Liver (tissue), 9 donors: ENCODE measurements around the gene TRMT10C. TPM values are rescaled to one million over a fixed set of nuclear protein-coding genes. Genes with fewer than 3 reads are reported as not detected.

ENCODE experiments used
- DNase-seq: peaks from one replicate; pipeline ENCODE4 v3.0.0-alpha.2; 2017; ENCODE audit warnings: low spot score
- H3K27ac ChIP-seq, 2 donors: one replicate each; pipeline ENCODE4 v1.7.0; 2013; ENCODE audit warnings: inconsistent platforms in 2 of 2, low read length in 2 of 2, control low read depth in 1 of 2, low read depth in 1 of 2, mild to moderate bottlenecking in 1 of 2
- H3K27me3 ChIP-seq, 4 donors: one replicate each; pipeline versions ENCODE4 v1.6.1 to v1.7.0; 2013; ENCODE audit warnings: low read length in 3 of 4, inconsistent platforms in 1 of 4, mild to moderate bottlenecking in 1 of 4, moderate library complexity in 1 of 4; ENCODE audit not compliant: control insufficient read depth in 4 of 4, insufficient read depth in 4 of 4
- H3K36me3 ChIP-seq, 4 donors: one replicate each; pipeline versions ENCODE4 v1.6.1 to v1.7.0; 2013; ENCODE audit warnings: low read length in 3 of 4, mild to moderate bottlenecking in 3 of 4, low read depth in 1 of 4, moderate library complexity in 1 of 4; ENCODE audit not compliant: control insufficient read depth in 4 of 4, insufficient read depth in 3 of 4
- H3K4me1 ChIP-seq, 4 donors: one replicate each; pipeline versions ENCODE4 v1.6.1 to v1.7.0; 2013; ENCODE audit warnings: low read length in 3 of 4, mild to moderate bottlenecking in 3 of 4, moderate library complexity in 1 of 4; ENCODE audit not compliant: control insufficient read depth in 4 of 4, insufficient read depth in 4 of 4
- H3K4me3 ChIP-seq, 3 donors: one replicate each; pipeline versions ENCODE4 v1.6.1 to v1.7.0; 2013; ENCODE audit warnings: low read length in 3 of 3, control low read depth in 1 of 3, low read depth in 1 of 3, mild to moderate bottlenecking in 1 of 3
- H3K9ac ChIP-seq, 2 donors: one replicate each; pipeline ENCODE4 v1.7.0; 2013; ENCODE audit warnings: low read length in 2 of 2, mild to moderate bottlenecking in 2 of 2, moderate library complexity in 2 of 2, control low read depth in 1 of 2, low read depth in 1 of 2
- H3K9me3 ChIP-seq, 4 donors: one replicate each; pipeline versions ENCODE4 v1.6.1 to v1.7.0; 2013; ENCODE audit warnings: low read length in 3 of 4; ENCODE audit not compliant: control insufficient read depth in 4 of 4
- FOXA1 ChIP-seq: IDR thresholded peaks from 2 replicates; pipeline ENCODE4 v1.6.1; 2016; ENCODE audit warnings: antibody characterized with exemption
- GABPA ChIP-seq, 2 donors: IDR thresholded peaks in 1 of 2; conservative IDR thresholded peaks in 1 of 2; 2 replicates each; pipeline ENCODE4 v1.6.1; 2016; ENCODE audit warnings: antibody characterized with exemption in 2 of 2, mild to moderate bottlenecking in 1 of 2, moderate library complexity in 1 of 2
- JUND ChIP-seq, 2 donors: IDR thresholded peaks; 2 replicates each; pipeline ENCODE4 v1.6.1; 2016; ENCODE audit warnings: antibody characterized with exemption in 2 of 2
- NR2F2 ChIP-seq: IDR thresholded peaks from 2 replicates; pipeline ENCODE4 v1.6.1; 2016; ENCODE audit warnings: antibody characterized with exemption
- YY1 ChIP-seq: IDR thresholded peaks from 2 replicates; pipeline ENCODE4 v1.6.1; 2016; ENCODE audit warnings: antibody characterized with exemption, mild to moderate bottlenecking
- WGBS: extraction: QIAGEN DNeasy Blood & Tissue Kit; methylation state at CpG from one replicate; pipeline ENCODE4 v1.1.7; 2013; 5-methylcytosine and 5-hydroxymethylcytosine counted together
- polyA plus RNA-seq, 2 donors: library from polyadenylated mRNA; stranded (reverse) in 1 of 2; unstranded in 1 of 2; fragments of 200-250 nt in 1 of 2; fragments of >200 nt in 1 of 2; fragmentation: Nextera tagmentation in 1 of 2; extraction: Ambion mirVana in 1 of 2; gene quantifications; one replicate each; pipeline versions ENCODE4 v1.2.1 to v1.2.3, GENCODE V29; 2013 to 2015
- total RNA-seq, 2 donors: library from RNA; depleted of rRNA; stranded (reverse); fragments of >200 nt; gene quantifications; one replicate each; pipeline ENCODE4 v1.2.3, GENCODE V29; 2014
- TF ChIP-seq, protein P1 (sequence below): IDR thresholded peaks from 2 replicates; pipeline ENCODE4 v1.6.1; 2016; ENCODE audit warnings: antibody characterized with exemption
- TF ChIP-seq, protein P2 (sequence below): IDR thresholded peaks from 2 replicates; pipeline ENCODE4 v1.6.1; 2016; ENCODE audit warnings: antibody characterized with exemption, mild to moderate bottlenecking
- TF ChIP-seq, protein P3 (sequence below): fragments of 150-350 bp; IDR thresholded peaks from 2 replicates; pipeline ENCODE4 v1.5.1; 2017; ENCODE audit warnings: improper control_type of control experiment, low read depth, low read length; ENCODE audit not compliant: missing input control
- TF ChIP-seq, protein P4 (sequence below): IDR thresholded peaks from 2 replicates; pipeline ENCODE4 v1.6.1; 2016; ENCODE audit warnings: antibody characterized with exemption
- donor health status: healthy.
- donor health status: healthy.
- donor health status: healthy.
- donor health status: healthy.
- donor health status: healthy.

Gene TRMT10C
- total and polyA plus RNA-seq, 4 donors = 12.6 to 30.3 (median 16.5) TPM

DNA sequence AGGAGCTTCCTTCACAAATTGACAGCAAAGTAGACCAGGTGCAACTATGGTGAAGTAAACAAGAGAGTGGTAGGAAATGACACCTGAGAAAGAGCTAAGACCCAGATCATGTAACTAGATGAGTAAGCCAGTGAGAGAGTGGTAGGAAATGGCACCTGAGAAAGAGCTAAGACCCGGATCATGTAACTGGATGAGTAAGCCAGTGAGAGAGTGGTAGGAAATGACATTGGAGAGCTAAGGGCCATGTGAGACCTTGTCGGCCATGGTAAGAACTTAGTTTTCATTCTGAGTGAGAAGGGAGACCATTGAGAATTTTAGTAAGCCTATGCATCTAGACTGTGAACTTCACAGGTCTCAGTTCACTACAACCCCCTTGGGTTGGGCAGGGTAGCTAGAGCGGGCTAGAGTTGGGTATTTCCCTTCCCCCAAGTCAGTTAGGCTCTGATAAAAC lies 43.2 kb upstream of the TRMT10C start:
- Histone ChIP-seq H3K4me1 (peaks cover 0 to 5% (median 2%) of the 10 kb centered on the region in 4 donors), H3K27me3 (peaks cover 0 to 9% (median 0%) of the 10 kb centered on the region in 4 donors), H3K9ac (no peak overlapping the region), H3K9me3 (no peaks in the 10 kb centered on the region), H3K27ac (no peak overlapping the region), H3K4me3 (no peak overlapping the region), H3K36me3 (no peaks in the 10 kb centered on the region)
- TF ChIP-seq GABPA (IDR thresholded peaks at IDR 0.05 in 1 of 2, conservative IDR thresholded peaks at IDR 0.05 in 1 of 2) = no peak
- no peak for TF ChIP-seq JUND (IDR thresholded peaks at IDR 0.05)
- TF ChIP-seq NR2F2 = no peak
- no peak for TF ChIP-seq YY1
- no peak for TF ChIP-seq FOXA1
- WGBS = 86% methylated on average over 3 of the region's 3 CpGs
- no peak for DNase-seq

DNA sequence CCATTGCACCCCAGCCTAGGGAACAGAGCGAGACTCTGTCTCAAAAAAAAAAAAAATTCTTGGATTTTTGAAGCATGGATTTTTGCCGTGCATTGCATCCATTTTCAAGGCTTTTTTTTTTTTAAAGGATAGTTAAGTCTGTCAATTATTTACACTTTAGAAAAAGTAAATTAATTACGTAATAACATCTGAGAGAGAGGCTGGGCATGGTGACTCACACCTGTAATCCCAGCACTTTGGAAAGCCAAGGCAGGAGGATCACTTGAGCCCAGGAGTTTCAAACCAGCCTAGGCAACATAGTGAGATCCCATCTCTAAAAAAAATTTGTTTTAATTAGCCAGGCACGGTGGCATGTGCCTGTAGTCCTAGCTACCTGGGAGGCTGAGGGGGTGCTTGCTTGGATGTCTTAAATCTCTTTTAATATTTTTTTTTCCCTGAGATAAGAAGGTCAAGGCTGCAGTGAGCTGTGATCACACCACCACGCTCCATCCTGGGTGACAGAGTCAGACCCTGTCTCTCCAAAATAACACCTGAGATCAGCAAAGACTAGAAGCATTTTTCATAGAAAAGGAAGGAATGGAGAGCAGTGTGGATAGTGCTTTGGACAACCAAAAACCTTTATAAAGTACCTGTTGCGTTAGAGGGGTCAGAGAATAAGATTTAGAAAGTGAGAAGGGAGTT lies 41.8 kb upstream of the TRMT10C start:
- H3K9ac ChIP-seq = no peak overlapping the region
- H3K4me3 ChIP-seq = no peak overlapping the region
- no peaks in the 10 kb centered on the region for H3K36me3 ChIP-seq
- no peak for DNase-seq
- TF ChIP-seq, protein P1, sequence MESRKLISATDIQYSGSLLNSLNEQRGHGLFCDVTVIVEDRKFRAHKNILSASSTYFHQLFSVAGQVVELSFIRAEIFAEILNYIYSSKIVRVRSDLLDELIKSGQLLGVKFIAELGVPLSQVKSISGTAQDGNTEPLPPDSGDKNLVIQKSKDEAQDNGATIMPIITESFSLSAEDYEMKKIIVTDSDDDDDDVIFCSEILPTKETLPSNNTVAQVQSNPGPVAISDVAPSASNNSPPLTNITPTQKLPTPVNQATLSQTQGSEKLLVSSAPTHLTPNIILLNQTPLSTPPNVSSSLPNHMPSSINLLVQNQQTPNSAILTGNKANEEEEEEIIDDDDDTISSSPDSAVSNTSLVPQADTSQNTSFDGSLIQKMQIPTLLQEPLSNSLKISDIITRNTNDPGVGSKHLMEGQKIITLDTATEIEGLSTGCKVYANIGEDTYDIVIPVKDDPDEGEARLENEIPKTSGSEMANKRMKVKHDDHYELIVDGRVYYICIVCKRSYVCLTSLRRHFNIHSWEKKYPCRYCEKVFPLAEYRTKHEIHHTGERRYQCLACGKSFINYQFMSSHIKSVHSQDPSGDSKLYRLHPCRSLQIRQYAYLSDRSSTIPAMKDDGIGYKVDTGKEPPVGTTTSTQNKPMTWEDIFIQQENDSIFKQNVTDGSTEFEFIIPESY = no peak
- TF ChIP-seq, protein P2, sequence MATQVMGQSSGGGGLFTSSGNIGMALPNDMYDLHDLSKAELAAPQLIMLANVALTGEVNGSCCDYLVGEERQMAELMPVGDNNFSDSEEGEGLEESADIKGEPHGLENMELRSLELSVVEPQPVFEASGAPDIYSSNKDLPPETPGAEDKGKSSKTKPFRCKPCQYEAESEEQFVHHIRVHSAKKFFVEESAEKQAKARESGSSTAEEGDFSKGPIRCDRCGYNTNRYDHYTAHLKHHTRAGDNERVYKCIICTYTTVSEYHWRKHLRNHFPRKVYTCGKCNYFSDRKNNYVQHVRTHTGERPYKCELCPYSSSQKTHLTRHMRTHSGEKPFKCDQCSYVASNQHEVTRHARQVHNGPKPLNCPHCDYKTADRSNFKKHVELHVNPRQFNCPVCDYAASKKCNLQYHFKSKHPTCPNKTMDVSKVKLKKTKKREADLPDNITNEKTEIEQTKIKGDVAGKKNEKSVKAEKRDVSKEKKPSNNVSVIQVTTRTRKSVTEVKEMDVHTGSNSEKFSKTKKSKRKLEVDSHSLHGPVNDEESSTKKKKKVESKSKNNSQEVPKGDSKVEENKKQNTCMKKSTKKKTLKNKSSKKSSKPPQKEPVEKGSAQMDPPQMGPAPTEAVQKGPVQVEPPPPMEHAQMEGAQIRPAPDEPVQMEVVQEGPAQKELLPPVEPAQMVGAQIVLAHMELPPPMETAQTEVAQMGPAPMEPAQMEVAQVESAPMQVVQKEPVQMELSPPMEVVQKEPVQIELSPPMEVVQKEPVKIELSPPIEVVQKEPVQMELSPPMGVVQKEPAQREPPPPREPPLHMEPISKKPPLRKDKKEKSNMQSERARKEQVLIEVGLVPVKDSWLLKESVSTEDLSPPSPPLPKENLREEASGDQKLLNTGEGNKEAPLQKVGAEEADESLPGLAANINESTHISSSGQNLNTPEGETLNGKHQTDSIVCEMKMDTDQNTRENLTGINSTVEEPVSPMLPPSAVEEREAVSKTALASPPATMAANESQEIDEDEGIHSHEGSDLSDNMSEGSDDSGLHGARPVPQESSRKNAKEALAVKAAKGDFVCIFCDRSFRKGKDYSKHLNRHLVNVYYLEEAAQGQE = no peak
- TF ChIP-seq YY1 (peak; percentile 18), JUND (IDR thresholded peaks at IDR 0.05) (peak; percentile 85)
- TF ChIP-seq, protein P3, sequence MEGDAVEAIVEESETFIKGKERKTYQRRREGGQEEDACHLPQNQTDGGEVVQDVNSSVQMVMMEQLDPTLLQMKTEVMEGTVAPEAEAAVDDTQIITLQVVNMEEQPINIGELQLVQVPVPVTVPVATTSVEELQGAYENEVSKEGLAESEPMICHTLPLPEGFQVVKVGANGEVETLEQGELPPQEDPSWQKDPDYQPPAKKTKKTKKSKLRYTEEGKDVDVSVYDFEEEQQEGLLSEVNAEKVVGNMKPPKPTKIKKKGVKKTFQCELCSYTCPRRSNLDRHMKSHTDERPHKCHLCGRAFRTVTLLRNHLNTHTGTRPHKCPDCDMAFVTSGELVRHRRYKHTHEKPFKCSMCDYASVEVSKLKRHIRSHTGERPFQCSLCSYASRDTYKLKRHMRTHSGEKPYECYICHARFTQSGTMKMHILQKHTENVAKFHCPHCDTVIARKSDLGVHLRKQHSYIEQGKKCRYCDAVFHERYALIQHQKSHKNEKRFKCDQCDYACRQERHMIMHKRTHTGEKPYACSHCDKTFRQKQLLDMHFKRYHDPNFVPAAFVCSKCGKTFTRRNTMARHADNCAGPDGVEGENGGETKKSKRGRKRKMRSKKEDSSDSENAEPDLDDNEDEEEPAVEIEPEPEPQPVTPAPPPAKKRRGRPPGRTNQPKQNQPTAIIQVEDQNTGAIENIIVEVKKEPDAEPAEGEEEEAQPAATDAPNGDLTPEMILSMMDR = no peak
- TF ChIP-seq, protein P4, sequence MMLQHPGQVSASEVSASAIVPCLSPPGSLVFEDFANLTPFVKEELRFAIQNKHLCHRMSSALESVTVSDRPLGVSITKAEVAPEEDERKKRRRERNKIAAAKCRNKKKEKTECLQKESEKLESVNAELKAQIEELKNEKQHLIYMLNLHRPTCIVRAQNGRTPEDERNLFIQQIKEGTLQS = peak; percentile 23
- no peaks in the 10 kb centered on the region for H3K4me1 ChIP-seq
- H3K9me3 ChIP-seq = no peaks in the 10 kb centered on the region
- H3K27me3 ChIP-seq = peaks cover 0 to 12% (median 0%) of the 10 kb centered on the region in 4 donors
- H3K27ac ChIP-seq = no peak overlapping the region
- WGBS = 61% methylated on average over 6 of the region's 6 CpGs
